CD4-positive, alpha-beta T cell treated with Interleukin-6 for 4 hours (primary cell): ENCODE data around the gene RHBDL3.

Experiments
- DNase-seq: peaks from one replicate; pipeline ENCODE4 v3.0.0-alpha.2; 2020; ENCODE audit warnings: mixed read lengths

Gene RHBDL3

DNA sequence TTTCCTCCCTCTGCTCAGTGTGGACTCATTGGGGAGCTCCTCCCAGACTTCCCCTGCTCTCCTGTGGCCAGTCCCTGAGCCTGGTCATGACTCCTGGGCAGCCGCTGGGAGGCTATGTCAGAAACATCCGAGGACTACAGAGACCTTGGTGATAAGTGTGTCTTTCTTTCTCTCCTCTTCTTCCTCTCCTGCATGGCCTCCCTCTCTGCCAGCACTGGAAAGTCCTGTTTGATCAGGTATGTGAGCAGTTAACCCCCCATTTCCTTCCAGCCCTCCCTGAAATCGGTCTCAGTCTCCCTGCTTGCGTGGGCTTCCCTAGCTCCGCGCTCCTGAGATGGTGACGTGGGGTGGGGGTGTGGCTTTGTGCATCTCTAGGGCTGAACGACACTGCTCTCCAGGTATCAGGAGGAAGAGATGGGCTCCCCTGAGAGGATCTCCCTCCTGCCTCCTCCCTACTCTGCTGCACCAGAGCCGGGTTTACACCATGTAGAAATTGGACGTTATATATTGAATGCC, 2.1 kb downstream of the RHBDL3 start:
- DNase-seq, result peak; percentile 41

- DNase-seq, result no peak
Observed at GRCh38 chr17:32268734-32269288, 3.2 kb downstream of the RHBDL3 start.

DNA sequence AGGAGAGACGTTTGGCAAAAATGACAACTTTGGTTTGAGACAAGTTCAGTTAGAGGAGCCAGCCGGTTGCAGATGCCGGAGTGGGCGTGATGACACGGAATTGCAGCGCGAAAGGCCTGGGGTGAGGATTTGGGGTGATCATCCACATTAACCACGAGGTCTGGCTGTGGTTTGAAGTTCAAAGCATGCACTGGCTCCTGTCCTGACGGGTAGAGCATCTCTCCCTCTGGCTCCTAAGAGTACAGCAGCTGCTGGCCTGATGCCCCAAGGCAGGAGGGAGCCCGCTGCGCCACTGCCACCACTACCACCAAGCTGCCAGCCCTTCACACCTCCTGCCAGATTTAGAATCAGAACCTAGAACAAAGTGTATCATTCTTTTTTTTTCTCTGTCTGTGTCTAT, 3.7 kb downstream of the RHBDL3 start:
- no peak for DNase-seq

- DNase-seq, result no peak
Observed at GRCh38 chr17:32271844-32272243, 6.2 kb downstream of the RHBDL3 start.

DNA sequence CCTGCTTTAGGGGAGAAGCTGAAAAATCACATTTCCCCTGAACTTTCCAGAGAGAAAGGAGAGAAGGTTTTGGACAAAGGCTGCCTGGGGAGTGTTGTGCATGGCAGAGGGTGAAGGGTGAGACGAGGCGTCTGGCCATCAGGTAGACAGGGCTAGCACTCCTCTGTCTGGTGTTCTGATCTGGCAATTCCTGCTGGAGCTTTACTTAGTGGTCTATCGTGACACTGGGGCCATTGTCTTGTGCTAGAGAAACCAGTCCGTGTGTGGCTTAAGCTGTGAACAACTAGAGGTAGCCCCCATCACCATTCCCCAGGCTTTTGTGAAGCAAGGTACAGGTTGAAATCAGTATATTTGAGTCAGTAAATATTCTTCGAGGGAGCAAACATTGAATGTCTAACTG, 8.5 kb downstream of the RHBDL3 start:
- no peak for DNase-seq

GRCh38 chr17:32274643-32275042, 9.0 kb downstream of the RHBDL3 start:
- DNase-seq, result no peak

- no peak for DNase-seq
Observed at GRCh38 chr17:32275060-32276042, 9.7 kb downstream of the RHBDL3 start.

DNA sequence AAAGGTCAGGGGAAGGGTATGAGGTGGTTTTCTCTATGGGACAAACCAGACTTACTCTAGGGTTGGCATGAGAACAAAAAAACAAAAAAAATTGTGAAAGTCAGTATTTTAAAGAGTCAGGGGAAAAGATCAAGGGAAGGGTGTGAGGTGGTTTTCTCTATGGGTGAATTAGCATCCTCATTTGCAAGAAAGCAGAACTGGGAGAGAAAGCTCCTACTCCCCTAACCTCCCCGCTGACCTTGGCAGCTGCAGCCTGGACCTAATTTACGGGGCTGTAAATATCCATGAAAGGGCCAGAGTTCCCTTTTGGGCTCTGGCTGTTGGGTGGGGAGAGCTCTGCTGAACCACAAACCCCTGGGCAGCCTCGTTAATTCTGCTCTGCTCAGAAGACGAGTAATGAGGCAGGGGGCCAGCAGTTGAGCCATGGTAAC, 10.6 kb downstream of the RHBDL3 start:
- DNase-seq, result no peak

GRCh38 chr17:32277284-32277683, 11.7 kb downstream of the RHBDL3 start:
- DNase-seq, result no peak

DNA sequence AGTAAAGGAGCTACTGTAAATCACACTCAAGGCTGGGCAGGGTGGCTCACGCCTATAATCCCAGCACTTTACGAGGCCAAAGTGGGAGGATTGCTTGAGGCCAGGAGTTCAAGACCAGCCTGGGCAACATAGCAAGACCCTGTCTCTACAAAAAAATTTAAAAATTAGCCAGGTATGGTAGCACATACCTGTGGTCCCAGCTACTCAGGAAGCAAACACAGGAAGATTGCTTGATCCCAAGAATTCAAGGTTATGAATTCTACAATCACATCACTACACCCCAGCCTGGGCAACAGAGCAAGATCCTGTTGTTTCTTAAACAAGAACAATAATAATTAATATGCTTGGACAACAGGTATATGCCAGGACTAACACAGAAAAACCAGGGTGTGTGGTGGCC, 13.2 kb downstream of the RHBDL3 start:
- DNase-seq, result no peak

DNA sequence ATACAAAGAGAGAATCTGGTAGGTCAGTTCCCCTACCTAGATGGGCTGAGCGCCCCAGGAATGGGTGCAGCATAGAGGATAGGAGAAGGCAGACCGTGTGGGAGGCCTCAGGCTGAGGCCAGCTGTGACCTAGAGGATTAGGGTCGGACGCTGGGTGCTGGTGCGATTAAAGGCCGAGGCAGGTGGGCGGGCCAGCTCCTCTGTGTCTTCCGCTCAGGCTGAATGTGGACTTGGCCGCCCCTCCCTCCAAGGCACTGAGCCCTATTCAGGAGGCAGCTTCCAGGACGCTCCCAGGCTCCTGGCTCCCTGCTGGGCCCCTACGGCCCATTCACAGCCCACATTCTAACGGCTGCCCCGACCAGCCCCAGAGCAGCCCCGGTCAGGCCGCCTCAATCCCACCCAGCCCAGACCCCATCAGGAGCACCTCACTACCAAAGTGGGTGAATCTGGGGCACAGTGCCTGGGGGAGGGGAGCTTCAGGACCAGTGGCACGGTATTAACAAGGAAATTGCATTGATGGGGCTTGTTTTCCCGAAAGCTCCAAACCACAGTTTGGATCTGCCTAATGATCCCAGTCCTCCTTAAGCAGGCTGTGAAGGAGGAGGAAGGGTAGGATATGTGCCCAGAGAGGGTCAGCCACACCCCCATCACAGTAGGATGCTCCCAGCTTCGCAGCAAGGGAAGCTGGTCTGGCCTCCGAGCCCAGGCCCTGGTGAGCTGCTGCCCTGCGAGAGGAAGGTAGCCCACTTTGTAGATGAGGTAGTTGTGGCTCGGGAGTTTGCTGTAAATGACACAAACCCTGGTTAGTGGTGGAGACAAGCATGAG, 14.5 kb downstream of the RHBDL3 start:
- DNase-seq, result no peak

DNA sequence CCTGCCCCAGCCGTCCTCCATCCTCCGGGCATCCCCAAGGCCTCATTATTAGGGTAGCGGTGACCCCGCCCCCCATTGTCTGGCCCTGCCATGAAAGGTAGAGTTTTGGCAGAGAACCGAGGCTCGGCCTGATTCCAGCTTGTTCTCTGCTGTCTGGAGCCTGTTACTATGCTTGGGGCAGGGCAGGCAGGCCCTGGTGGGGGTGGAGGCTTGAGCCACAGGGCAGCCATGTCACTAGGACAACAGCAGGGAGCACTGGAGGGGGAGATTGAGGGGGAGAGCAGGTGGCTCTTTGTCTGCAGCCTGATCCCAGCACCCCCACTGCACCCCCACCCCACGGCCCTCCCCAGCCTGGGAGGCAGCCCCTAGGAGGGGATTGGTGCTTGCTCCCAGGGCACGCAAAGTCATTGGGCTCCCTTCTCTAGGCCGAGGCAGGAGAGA, 15.4 kb downstream of the RHBDL3 start:
- DNase-seq, result no peak

GRCh38 chr17:32283745-32284201, 18.1 kb downstream of the RHBDL3 start:
- DNase-seq, result no peak

- DNase-seq, result no peak
Observed at GRCh38 chr17:32285306-32285705, 19.7 kb downstream of the RHBDL3 start.

DNA sequence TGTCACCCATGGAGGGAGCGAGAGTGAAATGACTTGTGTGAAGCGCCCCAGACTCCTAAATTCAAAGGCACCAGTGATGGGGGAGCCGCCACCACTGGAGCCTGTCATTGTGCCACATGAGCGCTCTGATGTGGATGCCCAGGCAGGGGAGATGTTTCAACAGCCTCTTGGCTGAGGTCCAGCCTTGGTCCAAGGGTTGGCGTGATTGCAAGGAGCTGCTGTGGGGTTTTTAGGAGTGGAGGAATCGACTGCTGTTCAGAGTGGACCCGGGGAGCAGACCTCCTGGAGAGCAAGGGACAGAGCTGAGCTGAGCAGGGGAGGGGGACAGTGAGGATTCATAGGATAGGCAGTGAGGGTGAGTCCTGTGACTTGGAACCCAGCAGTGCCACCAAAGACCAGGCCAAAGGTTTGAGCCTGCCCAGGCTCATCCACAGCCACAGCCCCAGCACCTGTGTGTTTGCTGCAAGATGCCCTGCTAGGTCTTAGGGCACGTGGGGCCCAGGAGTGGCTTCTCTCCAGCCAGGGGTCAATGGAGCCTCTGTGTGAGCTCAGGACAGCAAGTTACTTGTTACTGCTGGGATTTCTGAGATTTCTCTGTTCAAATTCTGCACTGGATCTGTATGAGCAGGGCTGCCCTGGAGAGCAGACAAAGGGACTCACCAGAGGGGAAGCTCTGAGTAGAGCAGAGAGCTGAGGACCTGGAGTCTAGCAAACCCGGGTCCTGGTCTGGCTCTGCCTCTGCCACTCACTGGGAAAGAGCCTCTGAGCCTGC, 20.3 kb downstream of the RHBDL3 start:
- DNase-seq, result no peak

DNA sequence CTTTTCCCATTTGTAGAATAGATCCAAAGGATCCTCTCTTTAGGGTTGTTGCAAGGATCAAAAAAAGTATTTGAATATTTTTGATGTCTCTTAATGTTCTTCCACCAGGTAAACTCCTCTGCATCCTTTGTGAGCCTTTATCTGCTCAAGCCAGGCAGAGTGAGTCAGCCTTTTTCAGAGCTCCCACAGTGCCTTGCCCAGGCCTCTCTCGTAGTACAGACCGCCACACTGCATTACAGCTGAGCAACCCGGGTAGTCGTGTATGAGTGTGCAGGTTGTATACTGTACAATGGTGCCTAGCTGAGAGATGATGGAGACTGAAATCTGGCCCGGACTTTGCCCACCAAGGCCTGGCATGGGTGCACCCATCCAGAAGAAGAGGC, 20.9 kb downstream of the RHBDL3 start:
- no peak for DNase-seq

GRCh38 chr17:32287804-32288511, 22.3 kb downstream of the RHBDL3 start:
- DNase-seq, result no peak

- no peak for DNase-seq
Observed at GRCh38 chr17:32288615-32289014, 23.0 kb downstream of the RHBDL3 start.

- DNase-seq, result no peak
Observed at GRCh38 chr17:32289471-32290070, 23.9 kb downstream of the RHBDL3 start.

- no peak for DNase-seq
Observed at GRCh38 chr17:32292094-32292493, 26.5 kb downstream of the RHBDL3 start.

DNA sequence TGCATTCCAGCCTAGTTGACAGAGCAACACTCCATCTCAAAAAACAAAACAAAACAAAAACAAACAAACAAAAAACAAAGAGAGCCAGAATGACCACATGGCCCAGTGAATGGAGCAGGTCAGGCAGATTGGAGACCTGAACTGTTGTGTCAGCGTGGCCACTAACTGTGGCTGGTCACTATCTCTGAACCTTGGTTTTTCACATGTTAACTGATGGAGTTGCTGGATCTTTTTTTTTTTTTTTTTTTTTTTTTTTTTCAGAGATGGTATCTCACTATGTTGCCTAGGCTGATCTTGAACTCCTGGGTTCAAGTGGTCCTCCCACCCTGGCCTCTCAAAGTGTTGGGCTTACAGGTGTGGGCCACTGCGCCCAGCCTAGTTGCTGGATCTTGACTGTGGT, 31.8 kb downstream of the RHBDL3 start:
- no peak for DNase-seq
